Parathyroid adenoma (tissue), 2 donors: ENCODE results near the gene CLCA4.
"Not testable (repeated sequence)": the region's sequence is repeated elsewhere in the genome, so short reads cannot be mapped to it uniquely, and the experiment has no call there.

Experiments
- H2AFZ ChIP-seq: fragments of 300-600 bp; sonication (generic); one replicate; pipeline ENCODE4 v1.7.0; 2017; ENCODE audit warnings: antibody characterized with exemption, mild to moderate bottlenecking
- H3K27ac ChIP-seq: fragments of 300-600 bp; sonication (generic); one replicate; pipeline ENCODE4 v1.7.0; 2017
- H3K27me3 ChIP-seq: fragments of 300-600 bp; sonication (generic); one replicate; pipeline ENCODE4 v1.7.0; 2017; ENCODE audit warnings: low read length; ENCODE audit not compliant: control insufficient read depth, insufficient read depth
- H3K36me3 ChIP-seq: fragments of 300-600 bp; sonication (generic); one replicate; pipeline ENCODE4 v1.7.0; 2017; ENCODE audit warnings: low read length; ENCODE audit not compliant: control insufficient read depth, insufficient read depth
- H3K4me1 ChIP-seq: fragments of 300-600 bp; sonication (generic); one replicate; pipeline ENCODE4 v1.7.0; 2017; ENCODE audit warnings: control low read depth
- H3K4me2 ChIP-seq: fragments of 300-600 bp; sonication (generic); one replicate; pipeline ENCODE4 v1.7.0; 2017; ENCODE audit warnings: low read length
- H3K4me3 ChIP-seq: fragments of 300-600 bp; sonication (generic); one replicate; pipeline ENCODE4 v1.7.0; 2017; ENCODE audit warnings: low read depth, low read length
- H3K79me2 ChIP-seq: fragments of 300-600 bp; sonication (generic); one replicate; pipeline ENCODE4 v1.7.0; 2017; ENCODE audit warnings: control low read depth
- H3K9ac ChIP-seq: fragments of 300-600 bp; sonication (generic); one replicate; pipeline ENCODE4 v1.7.0; 2017; ENCODE audit warnings: mild to moderate bottlenecking
- H3K9me3 ChIP-seq: fragments of 300-600 bp; sonication (generic); one replicate; pipeline ENCODE4 v1.7.0; 2017; ENCODE audit warnings: low read length; ENCODE audit not compliant: control insufficient read depth
- TF ChIP-seq, protein P1 (sequence below): fragments of 300-600 bp; sonication (generic); IDR thresholded peaks from one replicate; pipeline ENCODE4 v1.7.0; 2017; ENCODE audit warnings: antibody characterized with exemption, mild to moderate bottlenecking
- donor health status: primary hyperparathyroidism.

The CLCA4 gene

DNA sequence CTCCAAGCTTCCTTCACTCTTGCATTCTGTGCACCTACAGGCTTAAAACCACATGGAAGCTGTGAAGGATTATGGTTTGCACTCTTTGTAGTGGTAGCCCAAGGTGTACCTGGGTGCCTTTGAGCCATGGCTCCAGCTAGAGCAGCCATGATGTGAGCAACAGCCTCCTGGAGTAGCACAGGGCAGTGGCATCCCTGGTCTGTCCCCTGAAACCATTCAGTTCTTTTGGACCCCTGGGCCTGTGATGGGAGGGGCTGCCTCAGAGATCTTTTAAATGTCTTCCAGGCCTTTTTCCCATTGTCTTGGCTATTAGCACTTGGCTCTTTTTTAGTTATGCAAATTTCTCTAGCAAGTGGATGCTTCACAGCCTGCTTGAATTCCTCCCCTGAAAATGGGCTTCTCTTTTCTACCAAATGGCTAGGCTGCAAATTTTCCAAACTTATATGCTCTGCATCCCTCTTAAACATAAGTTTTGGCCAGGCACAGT, 47.4 kb downstream of the CLCA4 start:
- H3K9ac ChIP-seq = no peak overlapping the region
- TF ChIP-seq, protein P1, sequence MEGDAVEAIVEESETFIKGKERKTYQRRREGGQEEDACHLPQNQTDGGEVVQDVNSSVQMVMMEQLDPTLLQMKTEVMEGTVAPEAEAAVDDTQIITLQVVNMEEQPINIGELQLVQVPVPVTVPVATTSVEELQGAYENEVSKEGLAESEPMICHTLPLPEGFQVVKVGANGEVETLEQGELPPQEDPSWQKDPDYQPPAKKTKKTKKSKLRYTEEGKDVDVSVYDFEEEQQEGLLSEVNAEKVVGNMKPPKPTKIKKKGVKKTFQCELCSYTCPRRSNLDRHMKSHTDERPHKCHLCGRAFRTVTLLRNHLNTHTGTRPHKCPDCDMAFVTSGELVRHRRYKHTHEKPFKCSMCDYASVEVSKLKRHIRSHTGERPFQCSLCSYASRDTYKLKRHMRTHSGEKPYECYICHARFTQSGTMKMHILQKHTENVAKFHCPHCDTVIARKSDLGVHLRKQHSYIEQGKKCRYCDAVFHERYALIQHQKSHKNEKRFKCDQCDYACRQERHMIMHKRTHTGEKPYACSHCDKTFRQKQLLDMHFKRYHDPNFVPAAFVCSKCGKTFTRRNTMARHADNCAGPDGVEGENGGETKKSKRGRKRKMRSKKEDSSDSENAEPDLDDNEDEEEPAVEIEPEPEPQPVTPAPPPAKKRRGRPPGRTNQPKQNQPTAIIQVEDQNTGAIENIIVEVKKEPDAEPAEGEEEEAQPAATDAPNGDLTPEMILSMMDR = no peak
- no peaks in the 10 kb centered on the region for H3K9me3 ChIP-seq
- H3K27ac ChIP-seq = no peak overlapping the region
- no peaks in the 10 kb centered on the region for H3K79me2 ChIP-seq
- H3K4me3 ChIP-seq = no peak overlapping the region
- H3K36me3 ChIP-seq = no peaks in the 10 kb centered on the region
- no peak overlapping the region for H2AFZ ChIP-seq
- no peaks in the 10 kb centered on the region for H3K4me1 ChIP-seq
- H3K27me3 ChIP-seq = no peaks in the 10 kb centered on the region
- no peak overlapping the region for H3K4me2 ChIP-seq

DNA sequence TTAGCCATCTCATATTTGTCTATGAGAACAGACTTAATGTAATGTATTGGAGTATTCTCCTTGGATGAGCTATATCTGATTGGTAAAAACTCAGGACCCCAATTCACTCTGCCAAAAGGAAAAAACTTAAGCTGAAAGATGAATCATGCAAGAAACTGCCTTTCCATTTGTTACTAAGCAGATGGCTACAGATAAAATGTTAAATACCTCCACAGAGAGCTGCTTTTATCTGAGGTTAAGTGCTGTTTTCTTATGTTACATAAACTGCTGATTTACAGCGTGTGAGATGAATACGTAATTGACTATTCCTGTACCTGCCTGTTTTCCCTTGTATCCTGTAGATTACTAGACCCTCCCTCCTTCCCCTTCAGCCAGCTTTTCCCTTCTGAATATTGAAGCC, 49.3 kb downstream of the CLCA4 start:
- Histone ChIP-seq H3K9ac (no peak overlapping the region), H3K36me3 (no peaks in the 10 kb centered on the region), H2AFZ (no peak overlapping the region), H3K4me3 (no peak overlapping the region), H3K9me3 (no peaks in the 10 kb centered on the region), H3K27ac (no peak overlapping the region), H3K4me1 (no peaks in the 10 kb centered on the region), H3K4me2 (no peak overlapping the region), H3K27me3 (no peaks in the 10 kb centered on the region), H3K79me2 (no peaks in the 10 kb centered on the region)
- TF ChIP-seq, protein P1 = no peak

DNA sequence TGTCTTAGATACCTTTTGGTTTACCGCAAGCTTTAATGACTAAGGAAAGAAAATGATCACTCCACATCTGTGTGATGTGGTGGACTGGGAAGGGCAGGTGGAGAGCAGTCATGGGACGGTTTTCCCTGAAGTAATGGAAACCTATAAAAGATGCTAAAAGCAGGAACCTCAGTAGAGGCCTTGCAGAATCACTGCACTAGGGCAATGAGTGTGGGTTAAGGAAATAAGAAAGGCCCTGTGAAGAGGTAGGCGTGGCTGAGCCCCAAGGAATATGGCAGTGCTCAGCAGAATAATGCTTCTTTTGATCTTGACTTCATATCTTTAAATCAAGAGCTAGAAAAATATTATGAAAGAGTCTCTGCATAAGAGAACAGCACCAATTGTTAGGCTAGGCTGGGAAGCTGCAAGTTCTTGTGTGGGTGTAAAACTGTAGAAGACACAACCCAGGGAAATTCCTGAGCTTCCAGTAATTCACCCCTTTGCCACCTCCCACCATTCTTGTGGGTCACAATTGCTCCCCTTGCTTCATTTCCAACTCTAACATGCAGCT, 49.9 kb downstream of the CLCA4 start:
- H3K4me3 ChIP-seq = no peak overlapping the region
- TF ChIP-seq, protein P1 = no peak

DNA sequence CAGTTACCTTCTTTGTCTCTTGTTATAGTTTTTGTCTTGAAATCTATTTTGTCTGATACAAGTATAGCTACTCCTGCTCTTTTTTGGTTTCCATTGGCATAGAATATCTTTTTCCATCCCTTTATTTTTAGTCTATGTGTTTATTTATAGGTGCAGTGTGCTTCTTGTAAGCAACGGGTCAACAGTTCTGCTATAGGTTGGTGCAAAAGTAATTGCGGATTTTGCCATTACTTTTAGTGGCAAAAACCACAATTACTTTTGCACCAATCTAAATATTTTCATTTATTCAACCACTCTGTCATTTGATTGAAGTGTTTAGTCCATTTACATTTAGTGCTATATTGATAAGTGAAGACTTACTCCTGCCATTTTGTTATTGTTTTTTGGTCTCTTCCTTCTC, 59.2 kb downstream of the CLCA4 start:
- not testable (repeated sequence) for H2AFZ ChIP-seq, H3K79me2 ChIP-seq

More for the DNA sequence above, 49.9 kb downstream of the CLCA4 start:
- Histone ChIP-seq H2AFZ (no peak overlapping the region), H3K79me2 (no peaks in the 10 kb centered on the region), H3K27me3 (no peaks in the 10 kb centered on the region), H3K36me3 (no peaks in the 10 kb centered on the region), H3K4me1 (no peaks in the 10 kb centered on the region), H3K9me3 (no peaks in the 10 kb centered on the region), H3K27ac (no peak overlapping the region), H3K4me2 (no peak overlapping the region), H3K9ac (no peak overlapping the region)

DNA sequence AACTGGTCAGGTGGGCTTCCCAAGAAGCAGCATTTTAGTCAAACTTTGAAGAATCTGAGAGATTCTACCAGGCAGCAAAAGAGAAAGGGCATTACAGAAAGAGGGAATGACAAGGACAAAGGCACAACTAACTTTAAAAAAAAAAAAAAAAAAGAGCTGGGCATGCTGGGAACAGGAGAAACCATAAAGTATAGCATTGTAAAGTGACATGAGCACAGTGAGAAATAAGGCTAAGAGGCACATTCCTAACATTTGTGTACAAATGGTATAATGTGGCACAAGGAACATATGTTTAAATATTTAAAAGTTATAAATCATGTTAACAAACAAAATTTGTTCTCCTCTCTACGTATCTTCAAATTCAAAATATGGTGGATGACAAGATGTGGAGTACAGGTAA, 69.6 kb downstream of the CLCA4 start:
- no peak overlapping the region for H2AFZ ChIP-seq
- no peak overlapping the region for H3K9ac ChIP-seq
- H3K9me3 ChIP-seq = no peaks in the 10 kb centered on the region
- H3K4me3 ChIP-seq = no peak overlapping the region
- H3K4me1 ChIP-seq = no peaks in the 10 kb centered on the region
- H3K27ac ChIP-seq = no peak overlapping the region
- TF ChIP-seq, protein P1 = no peak
- H3K79me2 ChIP-seq = no peaks in the 10 kb centered on the region
- H3K4me2 ChIP-seq = no peak overlapping the region
- no peaks in the 10 kb centered on the region for H3K36me3 ChIP-seq
- H3K27me3 ChIP-seq = no peaks in the 10 kb centered on the region

More for the DNA sequence above, 59.2 kb downstream of the CLCA4 start:
- not testable (repeated sequence) for H3K4me1 ChIP-seq, H3K4me3 ChIP-seq, H3K9me3 ChIP-seq, H3K4me2 ChIP-seq, H3K9ac ChIP-seq, H3K27ac ChIP-seq, H3K27me3 ChIP-seq, H3K36me3 ChIP-seq
